Stimulated activated CD8-positive, alpha-beta memory T cell treated with anti-CD3 and anti-CD28 coated beads, Interleukin-15, amount 100 ng/mL, for 4 hours (primary cell): Measurements from ENCODE around the gene TNFAIP8.

Source experiments
- DNase-seq, 2 donors: peaks; one replicate each; pipeline ENCODE4 v3.0.0-alpha.2; 2020; ENCODE audit warnings: low read depth in 2 of 2

Gene TNFAIP8

DNA sequence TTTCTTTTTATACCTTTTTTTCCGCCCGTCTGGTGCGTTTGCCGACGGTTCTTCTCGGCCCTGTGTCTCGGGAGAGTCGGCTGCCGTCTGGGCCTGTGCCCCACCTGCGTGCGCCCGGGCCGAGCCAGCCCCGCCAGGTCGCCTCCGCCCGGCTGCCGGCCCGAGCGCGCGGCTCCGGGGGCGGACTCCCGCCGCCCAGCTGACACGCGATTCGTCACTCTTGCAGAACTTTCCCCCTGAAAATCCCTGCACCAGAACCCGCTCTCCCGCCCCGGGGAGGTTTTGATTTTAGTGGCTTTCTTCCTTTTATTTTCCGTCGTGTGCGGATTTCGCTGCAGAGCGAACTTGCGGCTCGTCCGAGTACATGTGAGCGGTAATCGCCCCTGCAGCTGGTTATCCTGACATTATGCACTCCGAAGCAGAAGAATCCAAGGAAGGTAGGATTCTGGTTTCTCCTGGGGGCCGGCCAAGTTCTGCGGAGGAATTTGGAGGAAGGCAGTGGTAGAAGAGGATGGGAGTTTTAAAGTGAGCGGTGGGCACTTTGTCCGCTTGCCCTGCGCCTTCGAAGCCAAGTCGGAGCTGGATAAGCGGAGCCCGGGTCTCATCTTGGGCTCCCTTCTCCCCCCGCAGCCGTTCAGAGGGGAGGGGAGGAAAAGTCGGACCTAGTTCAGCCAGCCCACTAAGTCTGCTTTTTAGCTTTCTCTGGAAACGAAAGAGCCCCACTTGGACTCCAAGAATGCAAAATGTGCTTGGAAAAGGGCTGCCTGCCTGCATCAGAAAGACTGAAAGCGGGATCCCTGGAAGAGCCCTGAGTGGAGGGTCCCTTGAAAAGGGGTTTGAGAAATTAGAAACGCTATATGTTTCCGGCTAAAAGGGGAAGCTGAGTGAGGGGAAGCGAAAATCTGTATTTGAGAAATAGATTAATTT, at the start of gene TNFAIP8:
TNFAIP8 (plus strand) TSS at position 335 of the 927 bp plus-strand sequence; CDS start at position 407, 72 bp downstream.
- peak; percentile 54 to 57 for DNase-seq

DNA sequence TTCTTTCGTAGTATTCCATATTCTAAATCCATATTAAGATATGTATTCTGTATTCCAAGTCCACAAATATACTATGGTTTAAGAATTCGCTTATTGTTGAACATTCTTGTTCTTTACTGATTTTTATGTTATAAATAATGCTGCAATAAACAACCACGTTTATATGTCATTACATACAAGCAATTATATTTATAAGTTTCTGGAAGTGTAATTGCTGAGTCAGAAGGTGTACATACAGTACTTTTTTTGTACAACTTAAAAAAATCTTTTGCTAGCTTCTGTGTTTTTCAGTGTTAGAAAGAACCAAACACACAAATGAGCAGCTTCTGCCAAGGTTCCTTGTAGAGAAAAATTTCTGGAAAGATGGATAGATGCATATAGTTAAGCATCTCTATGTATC, 48.6 kb upstream of the TNFAIP8 start:
- DNase-seq = no peak

DNA sequence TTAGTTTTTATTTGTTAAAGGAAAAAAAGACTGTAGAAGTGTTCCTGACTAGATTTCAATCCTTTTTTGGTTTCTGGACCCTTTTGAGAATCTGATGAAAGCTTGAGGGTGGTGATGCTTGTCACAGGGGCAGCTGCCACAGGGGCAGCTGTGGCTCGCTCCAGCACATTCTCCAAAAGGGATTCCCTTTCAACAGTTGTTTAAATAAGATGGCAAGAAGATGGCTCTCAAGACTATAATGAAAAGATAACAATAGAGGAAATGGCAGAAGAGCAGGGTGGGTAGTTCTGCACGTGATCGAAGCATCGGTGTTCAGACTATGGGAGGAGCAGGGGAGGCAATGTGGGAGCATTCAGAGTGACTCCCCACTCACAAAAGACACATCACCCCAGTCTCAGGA, 46.5 kb upstream of the TNFAIP8 start:
- no peak for DNase-seq

DNA sequence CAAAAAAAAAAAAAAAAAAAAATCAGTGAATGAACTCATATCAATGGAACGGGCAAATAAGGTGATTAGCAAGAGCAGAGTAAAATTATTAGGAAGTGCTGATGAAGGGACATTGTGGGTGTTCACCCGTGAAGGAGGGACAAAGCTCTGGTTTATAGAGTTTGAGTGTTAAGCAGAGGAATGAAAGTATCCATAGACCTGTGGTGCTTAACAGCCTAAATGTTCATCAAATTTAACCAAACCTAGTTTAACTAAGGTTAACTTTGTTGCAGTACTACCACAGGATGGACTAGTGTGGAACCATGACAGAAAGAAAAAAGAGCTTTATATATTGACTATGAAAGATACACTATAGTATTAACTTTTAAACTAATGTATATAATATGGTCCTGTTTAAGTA, 44.1 kb upstream of the TNFAIP8 start:
- DNase-seq = no peak

DNA sequence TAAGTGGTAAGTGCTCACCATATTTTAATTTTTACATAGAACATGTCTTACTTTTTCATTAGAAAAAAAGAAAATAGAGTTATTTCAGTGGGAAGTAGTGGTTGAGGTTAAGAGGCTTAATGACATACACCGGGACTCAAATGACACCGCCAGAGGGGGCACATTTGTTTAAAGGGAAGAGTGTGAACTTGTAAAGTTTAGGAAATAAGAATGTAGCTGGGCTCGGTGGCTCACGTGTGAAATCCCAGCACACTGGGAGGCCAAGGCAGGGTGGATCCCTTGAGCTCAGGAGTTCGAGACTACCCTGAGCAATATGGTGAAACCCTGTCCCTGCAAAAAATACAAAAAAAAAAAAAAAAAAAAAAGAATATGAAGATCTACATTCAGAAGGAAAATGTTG, 43.4 kb upstream of the TNFAIP8 start:
- DNase-seq = no peak

DNA sequence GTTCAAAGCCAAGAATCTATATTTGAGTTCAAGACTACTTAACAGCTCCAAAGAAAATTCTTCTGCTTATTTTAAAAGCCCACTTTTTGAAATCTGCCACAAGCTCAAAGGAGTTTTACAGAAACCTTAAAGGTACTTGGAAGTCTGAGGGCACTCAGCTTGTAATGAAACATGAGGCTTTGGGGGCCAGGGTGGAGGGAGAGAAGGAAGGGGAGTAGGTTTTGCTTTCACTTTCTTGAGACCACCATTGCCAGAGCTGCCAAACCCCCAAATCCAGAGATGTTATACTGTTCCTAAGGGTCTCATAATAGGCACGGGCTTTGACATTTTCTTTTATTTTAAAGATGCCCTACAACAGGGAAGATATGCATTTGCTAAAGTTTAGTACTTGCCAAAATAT, 42.6 kb upstream of the TNFAIP8 start:
- no peak for DNase-seq

DNA sequence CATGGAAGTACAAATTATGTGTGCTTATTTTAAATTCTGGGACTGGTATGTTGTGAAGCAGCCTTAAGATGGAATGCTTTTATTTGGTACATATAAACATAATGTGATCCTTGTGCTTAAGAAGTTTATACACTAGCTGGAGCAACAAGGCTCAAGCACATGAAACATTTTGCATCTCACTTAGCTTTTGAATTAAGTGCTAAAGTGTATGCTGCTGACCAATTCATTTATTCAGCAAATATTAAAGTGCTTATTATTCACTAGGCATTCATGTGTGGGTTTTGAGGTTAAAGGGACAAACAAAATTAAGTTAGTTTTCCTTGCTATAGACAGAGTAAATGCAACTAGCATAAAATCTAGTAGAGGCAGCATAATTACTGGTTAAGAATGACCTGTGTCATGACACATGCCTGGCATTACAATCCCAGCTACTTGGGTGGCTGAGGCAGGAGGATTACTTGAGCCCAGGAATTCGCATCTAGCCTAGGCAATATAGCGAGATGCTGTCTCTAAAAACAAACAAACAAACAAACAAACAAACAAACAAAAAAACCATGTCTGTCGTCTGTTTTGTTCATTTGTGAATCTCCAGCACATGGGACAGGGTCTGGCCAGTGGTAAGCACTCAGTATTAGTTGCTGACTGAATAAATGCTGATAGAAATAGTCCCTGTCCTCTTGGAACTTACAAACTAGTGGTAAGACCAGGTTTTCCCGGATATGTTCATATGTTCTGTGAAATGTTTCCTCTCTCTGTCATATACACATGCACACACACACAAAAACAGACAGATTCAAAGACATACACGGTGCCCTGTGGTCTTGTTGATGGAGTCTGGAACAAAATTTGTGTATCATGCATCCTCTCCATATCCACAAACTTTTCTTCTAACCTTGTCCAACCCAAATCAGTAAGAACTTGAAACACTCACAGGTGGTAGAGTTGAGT, 41.9 kb upstream of the TNFAIP8 start:
- no peak for DNase-seq

DNA sequence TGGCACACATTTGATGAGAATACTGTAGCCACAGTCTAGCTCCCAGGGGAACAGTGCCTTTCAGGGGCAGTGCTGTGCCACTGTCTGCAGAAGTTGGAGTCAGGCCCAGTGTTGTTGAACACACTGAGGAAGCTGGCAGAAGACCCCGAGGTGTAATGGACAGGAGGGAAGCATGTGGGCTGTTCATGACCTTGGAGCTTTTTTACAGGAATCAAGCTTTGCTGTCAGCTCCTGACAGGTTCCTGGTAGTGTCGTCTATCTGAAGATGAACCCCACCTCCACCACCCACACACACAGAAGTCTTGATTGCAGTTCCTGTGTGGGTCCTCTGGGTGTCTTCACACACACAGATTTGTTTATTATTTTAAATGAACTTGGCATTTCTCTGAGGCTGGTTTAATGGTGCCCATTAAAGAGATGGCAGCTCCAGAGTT, 40.3 kb upstream of the TNFAIP8 start:
- DNase-seq = peak in 1 of 2 donors; percentile 62

DNA sequence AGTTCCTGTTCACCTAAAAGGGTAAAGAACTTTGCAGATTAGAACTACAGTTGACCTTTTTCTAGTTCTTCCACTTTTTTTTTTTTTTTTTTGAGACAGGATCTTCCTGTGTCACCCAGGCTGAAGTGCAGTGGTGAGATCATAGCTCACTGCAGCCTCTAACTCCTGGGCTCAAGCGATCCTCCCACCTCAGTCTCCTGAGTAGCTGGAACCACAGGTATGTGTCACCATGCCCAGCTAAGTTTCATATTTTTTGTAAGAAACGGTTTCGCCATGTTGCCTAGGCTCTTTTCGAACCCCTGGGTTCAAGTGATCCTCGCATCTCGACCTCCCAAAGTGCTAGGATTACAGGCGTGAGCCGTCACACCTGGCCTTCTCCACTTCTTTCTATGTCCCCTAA, 39.7 kb upstream of the TNFAIP8 start:
- DNase-seq = no peak

DNA sequence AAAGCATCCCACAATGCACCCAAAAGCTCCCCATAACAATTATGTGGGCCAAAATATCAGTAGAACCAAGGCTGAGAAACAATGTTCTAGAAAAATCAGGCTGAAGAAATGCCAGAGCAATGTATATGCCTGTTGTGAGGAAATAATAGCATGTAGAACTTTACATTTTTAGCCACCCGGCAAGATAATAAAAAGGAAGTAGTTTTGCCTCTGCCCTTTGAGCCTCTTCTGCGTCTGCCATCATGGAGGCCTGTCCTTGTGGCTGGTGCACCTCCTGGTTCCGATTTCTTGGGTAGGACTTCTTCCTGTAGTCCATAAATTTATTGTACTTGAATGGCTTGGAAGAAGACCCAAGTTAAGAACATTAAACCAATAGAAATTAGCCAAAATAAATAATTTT, 38.9 kb upstream of the TNFAIP8 start:
- no peak for DNase-seq

DNA sequence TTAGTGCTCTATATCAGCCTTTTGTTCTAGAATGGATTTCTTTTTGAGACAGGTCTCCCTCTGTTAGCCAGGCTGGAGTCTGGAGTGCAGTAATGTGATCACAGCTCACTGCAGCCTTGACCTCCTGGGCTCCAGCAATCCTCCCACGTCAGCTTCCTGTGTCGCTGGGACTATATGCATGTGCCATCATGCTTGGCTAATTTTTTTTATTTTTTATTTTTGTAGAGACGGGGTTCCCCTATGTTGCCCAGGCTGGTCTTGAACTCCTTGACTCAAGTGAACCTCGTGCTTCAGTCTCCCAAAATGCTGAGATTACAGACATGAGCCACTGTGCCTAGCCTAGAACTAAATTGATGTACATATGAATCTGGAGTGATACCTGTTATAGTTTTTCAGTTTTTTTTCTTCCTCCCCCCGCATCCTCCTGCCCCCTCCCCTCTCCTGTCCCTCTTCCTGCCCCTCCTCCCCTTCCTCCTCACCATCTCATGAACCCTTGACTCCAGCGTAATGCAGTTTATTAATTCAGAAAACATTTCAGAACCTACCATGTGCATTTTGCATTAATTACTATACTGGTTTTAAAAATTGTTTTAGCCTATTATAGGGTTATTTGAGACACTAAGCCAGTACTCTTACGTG, 37.4 kb upstream of the TNFAIP8 start:
- DNase-seq = no peak

DNA sequence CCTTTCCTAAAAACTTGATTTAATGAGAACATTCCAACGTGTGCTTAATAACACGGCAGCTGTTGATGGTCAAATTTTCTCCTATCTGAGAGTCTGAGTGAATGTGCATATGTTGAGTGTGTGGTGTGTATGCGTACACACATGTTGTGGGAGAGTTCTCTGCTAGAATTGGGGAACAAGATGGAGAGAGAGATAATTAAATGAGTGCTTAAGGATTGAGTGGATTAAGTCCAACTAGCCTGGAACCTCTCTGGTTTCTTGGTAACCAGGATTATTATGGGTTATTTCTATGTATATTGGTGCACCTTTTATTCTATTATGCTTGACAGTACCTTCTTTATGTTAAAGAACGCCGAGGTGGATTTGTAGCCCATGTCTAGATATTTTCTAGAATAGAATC, 36.4 kb upstream of the TNFAIP8 start:
- no peak for DNase-seq

DNA sequence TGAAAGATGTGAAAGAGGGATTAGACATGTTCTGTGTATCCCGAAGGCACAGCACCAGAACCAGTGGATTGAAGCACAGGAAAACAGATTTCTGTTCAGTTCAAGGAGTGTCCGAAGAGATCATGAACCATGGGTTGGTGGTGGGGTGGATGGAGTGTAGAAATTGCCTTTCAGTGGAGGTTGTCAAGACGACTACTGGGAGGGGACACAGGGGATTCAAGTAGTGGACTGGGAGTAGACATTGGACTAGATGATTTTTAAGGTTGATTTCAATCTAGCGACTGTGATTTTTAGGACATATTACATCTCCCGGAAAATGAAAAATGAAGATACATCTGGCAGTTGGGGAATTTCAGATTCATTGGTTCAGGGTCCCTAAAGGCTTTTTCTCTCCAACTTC, 35.9 kb upstream of the TNFAIP8 start:
- DNase-seq = no peak

DNA sequence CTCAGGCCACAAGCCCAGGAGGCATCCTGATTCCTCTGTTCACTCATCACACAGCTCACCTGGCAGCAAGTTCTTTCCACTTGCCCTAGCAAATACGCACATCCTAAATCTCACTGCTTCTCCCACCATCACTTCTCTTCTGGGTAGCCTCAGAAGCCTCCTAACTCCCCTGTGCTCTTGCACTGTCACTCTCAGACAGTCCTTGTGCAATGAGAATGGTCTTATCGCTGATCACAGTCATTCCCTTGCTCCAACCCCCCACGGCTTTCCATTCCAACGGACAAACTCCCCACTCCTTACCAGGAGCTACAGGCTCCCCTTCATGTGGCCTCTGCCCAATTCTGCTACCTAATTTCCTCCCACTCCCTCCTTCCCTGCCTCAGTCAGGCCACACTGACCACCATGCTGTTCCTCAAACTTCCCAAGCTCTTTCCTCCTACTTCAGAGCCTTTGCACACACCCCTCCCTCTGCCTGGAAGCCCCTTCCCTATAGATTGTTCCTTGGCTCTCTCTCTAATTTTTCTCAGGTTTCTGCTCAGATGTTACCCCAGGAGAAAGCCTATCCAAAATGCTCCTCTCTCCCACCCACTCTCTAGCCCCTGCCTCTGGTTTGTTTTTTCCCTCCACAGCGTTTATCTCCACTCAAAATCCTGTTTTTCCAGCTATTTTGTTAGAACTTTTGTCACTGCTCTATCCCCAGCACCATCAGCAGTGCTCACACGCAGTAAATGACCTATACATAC, 34.1 kb upstream of the TNFAIP8 start:
- no peak for DNase-seq

DNA sequence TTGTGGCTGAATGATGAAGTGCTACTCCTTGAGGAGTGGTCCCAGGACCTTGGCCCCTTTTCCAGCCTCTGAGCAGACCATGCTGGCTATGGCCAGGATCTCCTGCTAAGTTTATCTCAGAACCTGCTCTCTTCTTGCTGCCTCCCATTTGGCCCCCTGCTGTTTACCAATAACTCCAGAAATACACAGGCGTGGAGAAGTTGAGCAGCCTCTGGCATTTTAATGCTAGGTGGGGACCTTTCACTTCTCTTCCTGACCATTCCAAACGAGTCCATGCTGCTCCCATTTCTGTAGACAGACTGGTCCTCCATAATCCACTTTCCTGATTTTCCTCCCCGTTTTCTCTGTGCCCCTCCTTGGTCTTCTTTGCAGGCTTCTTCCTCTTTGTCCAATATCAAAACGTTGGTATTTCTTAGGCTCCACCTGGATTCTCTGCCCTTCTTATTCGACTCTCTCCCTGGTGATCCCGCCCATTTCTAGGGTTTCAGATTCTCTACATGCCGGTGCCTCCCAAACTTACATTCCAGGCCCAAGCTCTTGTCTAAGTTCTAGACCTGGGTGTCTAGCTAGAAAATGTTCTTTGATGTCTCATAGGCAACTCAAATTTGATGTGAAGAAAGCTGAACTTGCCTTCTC, 33.4 kb upstream of the TNFAIP8 start:
- DNase-seq = no peak

DNA sequence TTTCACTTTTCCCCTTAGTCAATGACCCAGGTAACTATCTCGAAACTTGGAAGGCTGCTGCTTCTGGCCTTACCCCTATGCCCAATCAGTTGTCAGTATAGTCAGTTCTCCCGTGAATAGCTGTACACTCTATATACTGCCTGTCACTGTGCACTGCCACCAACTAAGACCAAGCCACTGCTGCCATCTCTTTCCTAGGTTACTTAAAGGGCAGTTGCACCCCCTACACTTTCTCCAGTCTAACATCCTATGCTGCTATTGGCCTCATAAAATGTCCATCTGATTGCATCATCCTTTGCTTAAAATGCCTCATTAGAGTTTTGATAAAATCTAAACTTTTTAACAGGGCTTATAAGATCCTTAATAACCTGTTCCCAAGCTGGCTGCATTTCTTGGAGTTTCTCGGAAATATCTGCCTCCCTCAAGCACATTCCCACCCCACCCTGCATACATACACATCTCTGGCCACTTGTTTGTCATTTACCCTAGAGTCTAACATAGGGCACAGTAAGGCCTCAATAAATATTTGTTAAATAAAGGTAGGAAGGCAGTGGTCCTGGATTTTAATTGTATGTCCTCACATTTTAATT, 32.8 kb upstream of the TNFAIP8 start:
- DNase-seq = no peak

DNA sequence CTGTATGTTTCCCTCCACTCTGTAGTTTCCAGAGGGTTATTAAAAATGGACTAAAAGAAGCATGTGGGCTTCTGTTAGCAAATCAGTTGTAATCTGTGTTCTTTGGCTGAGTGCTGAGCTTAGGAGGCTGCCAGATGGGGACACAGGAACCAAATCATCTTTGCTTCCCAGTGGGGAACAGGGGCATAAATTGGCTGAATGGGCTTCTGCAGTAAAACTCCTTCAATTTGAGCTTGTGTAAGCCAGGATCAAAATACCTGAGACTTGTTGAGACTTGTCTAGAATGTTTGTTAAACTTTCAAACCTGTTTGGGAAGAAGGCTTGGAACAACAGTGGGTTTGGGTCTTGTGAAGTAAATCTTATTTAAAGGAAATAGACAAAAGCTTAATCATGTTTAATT, 32.2 kb upstream of the TNFAIP8 start:
- DNase-seq = no peak

DNA sequence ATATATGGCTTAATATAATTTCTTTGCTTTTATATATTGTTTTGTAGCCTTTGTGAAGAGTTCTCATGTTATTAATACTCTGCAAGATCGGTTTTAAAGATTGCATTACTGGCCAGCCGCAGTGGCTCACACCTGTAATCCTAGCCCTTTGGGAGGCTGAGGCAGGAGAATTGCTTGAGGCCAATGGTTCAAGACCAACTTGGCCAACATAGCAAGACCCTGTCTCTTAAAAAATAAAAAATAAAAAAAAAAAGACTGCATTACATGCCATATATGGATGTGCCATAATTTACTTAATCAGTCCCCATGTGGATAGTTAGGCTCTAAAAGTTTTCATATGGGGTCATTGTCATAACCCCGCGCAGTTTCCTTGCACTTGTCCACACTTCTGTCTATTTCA, 31.0 kb upstream of the TNFAIP8 start:
- DNase-seq = no peak

DNA sequence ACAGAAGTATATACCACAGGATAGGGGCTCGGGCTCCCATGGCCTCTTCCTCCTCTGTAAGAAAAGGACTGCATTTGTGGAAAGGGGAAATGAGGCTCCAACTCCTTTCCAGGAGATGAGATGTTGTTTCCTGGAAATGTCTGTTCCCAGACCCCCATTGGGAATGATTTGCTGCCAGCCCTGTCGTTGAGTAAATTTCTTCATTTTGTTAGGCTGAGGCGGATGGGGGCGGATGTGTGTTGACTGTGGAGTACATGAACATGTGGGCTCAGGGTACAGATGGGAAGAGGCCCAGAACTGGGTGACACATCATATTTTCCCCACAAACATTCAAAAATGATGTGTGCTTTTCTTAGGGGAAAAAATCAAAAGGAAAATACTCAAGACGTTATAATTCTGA, 28.8 kb upstream of the TNFAIP8 start:
- peak in 1 of 2 donors; percentile 26 for DNase-seq
